Muscle layer of colon (tissue), 2 donors: ENCODE measurements around the gene MRPL46.
"Not testable (repeated sequence)": the region's sequence is repeated elsewhere in the genome, so short reads cannot be mapped to it uniquely, and the experiment has no call there.

Experiments
- H3K27ac ChIP-seq: one replicate; pipeline ENCODE4 v1.7.0; 2013; ENCODE audit warnings: low read depth, mild to moderate bottlenecking, low read length, moderate library complexity
- H3K27me3 ChIP-seq, 2 donors: one replicate each; pipeline ENCODE4 v1.7.0; 2013; ENCODE audit warnings: low read length in 2 of 2, mild to moderate bottlenecking in 2 of 2; ENCODE audit not compliant: insufficient read depth in 2 of 2, control insufficient read depth in 1 of 2
- H3K36me3 ChIP-seq: one replicate; pipeline ENCODE4 v1.7.0; 2013; ENCODE audit warnings: mild to moderate bottlenecking, low read length; ENCODE audit not compliant: insufficient read depth
- H3K4me1 ChIP-seq: one replicate; pipeline ENCODE4 v1.7.0; 2013; ENCODE audit warnings: mild to moderate bottlenecking, low read length; ENCODE audit not compliant: insufficient read depth
- H3K4me3 ChIP-seq, 2 donors: one replicate each; pipeline ENCODE4 v1.7.0; 2013; ENCODE audit warnings: low read length in 2 of 2, low read depth in 1 of 2, mild to moderate bottlenecking in 1 of 2, moderate library complexity in 1 of 2
- H3K9ac ChIP-seq: one replicate; pipeline ENCODE4 v1.7.0; 2013; ENCODE audit warnings: low read length
- H3K9me3 ChIP-seq: one replicate; pipeline ENCODE4 v1.7.0; 2013; ENCODE audit warnings: mild to moderate bottlenecking, low read length
- donor health status: abdominal sarcoma.
- donor health status: Adenocarcinoma of cecum.

Gene MRPL46

DNA sequence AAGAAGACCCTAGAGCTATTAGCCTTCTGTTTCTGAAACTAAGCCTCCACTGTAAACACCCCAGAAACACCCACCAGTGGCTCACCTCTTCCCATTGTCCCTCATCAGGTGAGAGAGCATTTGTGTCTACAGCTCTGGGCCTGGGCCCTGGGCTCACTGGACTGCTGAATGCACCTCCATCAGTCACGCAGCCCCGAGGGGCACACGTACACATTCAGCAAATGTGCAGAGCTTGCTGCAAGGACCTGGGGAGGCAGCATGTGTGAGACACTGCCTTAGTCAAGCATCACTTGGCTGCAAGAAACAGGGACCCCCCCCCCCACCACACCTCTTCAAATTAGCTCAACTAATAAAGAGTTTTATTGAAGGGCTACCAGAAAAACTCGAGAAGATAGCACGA lies 29.0 kb downstream of the MRPL46 start:
- Histone ChIP-seq H3K36me3 (no peaks in the 10 kb centered on the region), H3K9me3 (no peaks in the 10 kb centered on the region), H3K9ac (no peak overlapping the region), H3K27me3 (peaks cover 0 to 5% of the 10 kb centered on the region in 2 donors), H3K4me3 (no peak overlapping the region), H3K27ac (no peak overlapping the region), H3K4me1 (no peaks in the 10 kb centered on the region)

GRCh38 chr15:88434106-88434505 lies 33.1 kb downstream of the MRPL46 start:
- not testable (repeated sequence) for H3K4me3 ChIP-seq, H3K9ac ChIP-seq, H3K27ac ChIP-seq, H3K4me1 ChIP-seq, H3K36me3 ChIP-seq, H3K9me3 ChIP-seq, H3K27me3 ChIP-seq

DNA sequence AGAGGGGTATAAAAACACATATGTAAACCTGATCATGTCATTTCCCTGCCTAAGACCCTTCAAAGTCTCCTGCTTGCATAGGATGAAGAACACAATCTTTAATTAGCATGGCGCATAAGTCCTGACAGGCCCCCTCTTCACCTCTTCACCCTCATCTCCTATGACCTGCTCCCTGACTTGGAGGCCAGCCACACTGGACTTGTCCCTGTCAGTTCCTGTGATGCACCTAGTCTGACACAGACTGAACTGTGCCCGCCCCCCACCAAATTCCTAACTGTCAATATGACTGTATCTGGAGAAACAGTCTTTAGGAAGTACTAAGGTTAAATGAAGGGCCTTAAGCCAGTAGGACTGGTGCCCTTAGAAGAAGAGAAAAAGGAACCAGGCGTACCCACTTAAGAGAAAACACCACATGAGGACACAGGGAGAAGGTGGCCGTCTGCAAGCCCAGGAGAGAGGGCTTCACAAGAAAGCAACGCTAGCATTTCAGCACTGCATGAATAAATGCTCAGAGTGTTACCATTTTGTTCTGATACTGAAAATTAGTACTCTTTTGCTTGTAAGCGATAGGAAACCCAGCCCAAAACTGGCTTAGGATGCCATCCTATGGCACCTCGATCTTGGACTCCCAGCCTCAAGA lies 34.0 kb downstream of the MRPL46 start:
- Histone ChIP-seq H3K27me3 (peaks cover 0 to 4% of the 10 kb centered on the region in 2 donors), H3K4me1 (no peaks in the 10 kb centered on the region), H3K4me3 (no peak overlapping the region), H3K36me3 (no peaks in the 10 kb centered on the region), H3K27ac (no peak overlapping the region), H3K9me3 (no peaks in the 10 kb centered on the region), H3K9ac (no peak overlapping the region)

DNA sequence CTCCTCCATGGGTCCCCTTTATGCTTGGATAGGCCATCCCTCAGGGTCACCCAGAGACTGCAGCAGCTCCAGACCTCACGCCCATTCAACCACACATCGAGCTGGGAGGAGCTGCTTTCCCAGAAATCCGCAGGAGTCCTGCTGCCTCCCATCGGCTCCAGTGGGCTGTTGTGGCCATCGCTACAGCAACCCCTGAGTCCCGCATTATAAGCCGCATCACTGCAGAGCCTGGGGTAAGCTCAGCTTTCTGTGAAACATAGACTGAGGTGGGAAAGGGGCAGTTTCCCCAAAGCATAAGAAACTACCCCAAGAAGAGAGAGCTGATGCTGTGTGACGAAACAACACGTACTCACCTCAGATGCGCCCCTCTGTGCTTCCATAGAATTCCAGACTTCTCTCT lies 35.7 kb downstream of the MRPL46 start:
- no peak overlapping the region for H3K27ac ChIP-seq
- no peak overlapping the region for H3K9ac ChIP-seq
- H3K4me3 ChIP-seq = no peak overlapping the region
- no peaks in the 10 kb centered on the region for H3K9me3 ChIP-seq
- H3K4me1 ChIP-seq = no peaks in the 10 kb centered on the region
- no peaks in the 10 kb centered on the region for H3K27me3 ChIP-seq
- no peaks in the 10 kb centered on the region for H3K36me3 ChIP-seq

DNA sequence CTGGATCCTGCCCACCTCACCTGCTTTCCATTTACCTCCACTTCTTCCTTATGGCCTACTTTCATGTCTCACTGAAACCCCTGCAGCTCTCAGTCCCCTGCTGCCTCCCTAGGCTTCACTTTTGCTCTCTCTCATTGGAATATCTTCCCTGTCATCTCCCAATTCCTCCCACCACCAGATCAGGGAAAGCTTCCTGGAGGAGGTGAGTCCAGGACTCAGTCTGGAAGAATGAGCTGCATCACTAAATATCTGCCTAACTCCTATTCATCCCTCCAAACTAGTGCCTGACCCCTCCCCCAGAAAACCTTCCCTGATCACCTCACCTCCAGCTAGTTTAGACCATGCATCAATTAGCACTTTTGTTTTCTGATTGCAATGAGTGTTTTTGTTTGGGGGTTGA lies 37.1 kb downstream of the MRPL46 start:
- Histone ChIP-seq H3K9me3 (no peaks in the 10 kb centered on the region), H3K27me3 (no peaks in the 10 kb centered on the region), H3K4me3 (no peak overlapping the region), H3K9ac (no peak overlapping the region), H3K4me1 (no peaks in the 10 kb centered on the region), H3K36me3 (no peaks in the 10 kb centered on the region), H3K27ac (no peak overlapping the region)

DNA sequence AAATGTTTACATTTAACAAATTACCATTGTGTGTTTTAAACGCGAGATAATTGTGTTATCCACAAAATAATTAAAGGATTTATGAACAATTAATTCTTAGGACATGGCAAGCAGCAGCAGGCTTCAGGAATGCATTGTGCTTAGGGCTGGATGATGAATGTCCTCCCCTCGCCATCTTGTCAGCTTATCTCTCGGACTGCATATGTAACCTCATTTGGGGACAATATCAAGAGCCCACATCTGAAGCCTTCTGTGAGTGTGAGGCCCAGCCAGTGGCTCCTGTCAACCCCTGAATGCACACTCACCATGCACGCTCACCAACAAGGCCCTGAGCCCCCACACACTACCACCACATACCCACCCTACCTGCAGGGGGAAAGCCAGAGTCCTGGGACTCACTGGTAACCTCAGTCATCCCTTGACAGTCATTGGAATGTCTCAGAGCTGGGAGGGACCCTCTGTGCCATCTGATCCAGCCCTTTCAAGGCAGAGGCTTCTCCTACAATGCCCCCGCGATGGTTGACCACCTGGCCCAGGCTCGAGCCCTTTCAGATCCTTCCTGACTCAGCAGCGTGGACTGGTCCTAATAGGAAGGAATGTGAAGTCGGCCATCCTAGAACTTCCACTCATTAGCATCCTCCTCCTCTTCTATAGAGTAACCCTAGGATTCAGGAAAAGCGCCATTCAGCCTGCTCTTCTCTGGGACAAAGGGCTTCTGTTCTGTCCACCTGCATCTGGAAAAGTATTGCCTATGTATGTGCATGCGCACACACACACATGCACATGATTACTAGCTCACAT lies 38.2 kb downstream of the MRPL46 start:
- H3K4me3 ChIP-seq = no peak overlapping the region
- H3K9me3 ChIP-seq = no peaks in the 10 kb centered on the region
- no peaks in the 10 kb centered on the region for H3K36me3 ChIP-seq
- H3K4me1 ChIP-seq = no peaks in the 10 kb centered on the region
- H3K27ac ChIP-seq = no peak overlapping the region
- H3K27me3 ChIP-seq = no peaks in the 10 kb centered on the region
- H3K9ac ChIP-seq = no peak overlapping the region

DNA sequence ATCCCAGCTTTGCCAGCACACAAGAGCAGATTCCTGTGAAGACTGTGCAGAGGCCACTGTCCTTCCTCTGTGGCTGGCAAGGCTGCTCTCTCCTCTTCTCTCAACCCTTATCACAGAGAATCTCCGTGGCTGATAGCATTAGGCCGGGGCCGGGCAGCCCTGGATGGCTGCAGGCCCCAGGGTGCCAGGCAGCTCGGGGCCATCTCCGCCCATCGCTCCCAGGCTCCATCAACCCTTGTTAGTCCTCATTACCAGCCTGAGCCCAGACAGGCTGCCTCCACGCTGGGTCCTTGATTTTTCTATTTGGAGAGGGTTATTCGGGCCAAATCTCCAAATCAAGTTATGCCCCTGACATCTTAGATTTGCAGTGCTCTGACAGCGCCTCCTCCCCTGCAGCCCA lies 39.1 kb downstream of the MRPL46 start:
- H3K27ac ChIP-seq = no peak overlapping the region
- no peak overlapping the region for H3K9ac ChIP-seq
- H3K4me1 ChIP-seq = no peaks in the 10 kb centered on the region
- no peaks in the 10 kb centered on the region for H3K27me3 ChIP-seq
- H3K9me3 ChIP-seq = no peaks in the 10 kb centered on the region
- H3K36me3 ChIP-seq = no peaks in the 10 kb centered on the region
- no peak overlapping the region for H3K4me3 ChIP-seq

DNA sequence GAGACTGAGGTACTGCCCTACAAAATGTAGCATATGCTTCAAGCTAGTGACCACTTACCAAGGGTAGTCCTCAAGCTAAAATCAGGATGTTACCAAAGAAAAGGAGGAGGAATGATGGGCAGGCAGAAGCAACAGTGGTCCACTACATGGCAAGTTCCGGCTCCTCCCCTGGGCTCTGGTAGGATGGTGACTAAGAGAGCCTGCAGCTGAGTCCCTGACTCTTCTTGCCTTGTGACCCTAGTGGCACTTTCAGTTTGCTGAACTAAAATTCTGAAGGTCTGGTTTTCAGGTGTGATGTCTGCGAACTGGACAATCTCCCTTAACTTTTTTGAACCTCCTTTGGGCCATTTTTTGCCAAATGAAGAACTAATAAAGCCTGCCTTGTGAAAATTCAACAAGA lies 40.9 kb downstream of the MRPL46 start:
- H3K4me1 ChIP-seq = no peaks in the 10 kb centered on the region
- H3K9me3 ChIP-seq = no peaks in the 10 kb centered on the region
- no peaks in the 10 kb centered on the region for H3K27me3 ChIP-seq
- H3K27ac ChIP-seq = no peak overlapping the region
- no peak overlapping the region for H3K9ac ChIP-seq
- H3K36me3 ChIP-seq = no peaks in the 10 kb centered on the region
- H3K4me3 ChIP-seq = no peak overlapping the region

GRCh38 chr15:88423331-88423730 lies 43.9 kb downstream of the MRPL46 start:
- no peak overlapping the region for H3K9ac ChIP-seq
- H3K36me3 ChIP-seq = no peaks in the 10 kb centered on the region
- no peak overlapping the region for H3K4me3 ChIP-seq
- no peaks in the 10 kb centered on the region for H3K27me3 ChIP-seq
- no peaks in the 10 kb centered on the region for H3K4me1 ChIP-seq
- no peak overlapping the region for H3K27ac ChIP-seq
- H3K9me3 ChIP-seq = no peaks in the 10 kb centered on the region

GRCh38 chr15:88419830-88420229 lies 47.4 kb downstream of the MRPL46 start:
- Histone ChIP-seq H3K9me3 (no peaks in the 10 kb centered on the region), H3K4me3 (no peak overlapping the region), H3K4me1 (no peaks in the 10 kb centered on the region), H3K36me3 (no peaks in the 10 kb centered on the region), H3K27ac (no peak overlapping the region), H3K9ac (no peak overlapping the region), H3K27me3 (no peaks in the 10 kb centered on the region)
